GM19455 (cell line): ENCODE measurements around the gene ID2.

Experiments used
- ATAC-seq: cut with Tn5 transposase; IDR thresholded peaks from one replicate; pipeline ENCODE4 v1.9.1; 2021; ENCODE audit not compliant: unreplicated experiment

Gene ID2

DNA sequence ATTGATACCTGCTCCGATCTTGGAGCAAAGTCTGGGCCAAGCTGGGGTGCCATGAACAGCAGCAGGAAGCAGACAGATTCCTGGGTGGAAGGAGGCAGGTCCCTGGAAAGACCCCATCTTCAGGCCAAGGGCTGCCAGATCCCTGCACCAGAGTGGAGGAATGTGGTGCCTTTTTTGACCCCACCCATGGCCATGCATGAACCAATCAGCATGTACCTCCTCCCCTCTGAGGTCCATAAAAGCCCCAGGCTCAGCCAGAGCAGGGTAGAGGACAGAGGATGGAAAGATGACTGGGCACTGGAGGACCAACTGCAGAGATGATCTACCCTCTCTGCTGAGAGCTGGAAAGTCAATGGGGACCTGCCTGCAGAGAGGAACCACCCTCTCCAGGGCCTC lies 34.4 kb upstream of the ID2 start:
- ATAC-seq = no peak

DNA sequence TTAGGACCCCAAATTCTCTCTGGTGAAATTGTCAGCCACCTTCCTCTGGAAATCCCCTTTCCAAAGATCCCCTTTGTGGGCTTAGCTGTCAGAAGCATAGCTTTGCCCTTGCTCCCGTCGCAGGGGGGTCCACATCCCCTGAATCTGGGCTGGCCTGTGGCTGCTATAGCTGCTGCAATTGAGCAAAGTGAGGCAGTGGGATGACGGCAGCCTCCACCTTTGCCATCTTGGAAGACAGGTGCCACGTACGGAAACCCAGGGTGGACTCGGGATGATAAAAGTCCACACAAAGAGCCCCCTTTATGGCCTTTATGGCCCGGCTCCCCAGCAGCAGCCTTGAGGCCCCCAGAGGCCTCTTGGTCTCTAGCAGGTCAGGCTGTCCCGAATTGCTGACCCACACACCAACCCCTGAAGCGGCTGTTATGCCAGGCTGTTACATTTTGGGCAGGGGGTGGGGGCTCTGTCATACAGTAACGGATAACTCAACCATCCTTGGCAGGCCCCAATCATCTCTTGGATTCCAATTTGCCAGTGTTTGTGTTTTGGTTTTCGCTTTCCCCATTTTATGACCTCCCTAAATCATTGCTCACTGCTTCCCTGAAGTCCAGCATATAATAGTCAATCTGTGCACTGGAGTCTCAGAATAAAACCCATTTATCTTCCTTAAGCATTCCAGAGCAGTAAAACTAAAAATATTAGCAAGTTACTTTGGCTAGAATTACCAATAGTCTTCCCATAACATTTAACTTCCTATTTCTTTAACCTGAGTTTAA lies 33.2 kb upstream of the ID2 start:
- no peak for ATAC-seq

- no peak for ATAC-seq
Measured at GRCh38 chr2:8649718-8650117, 32.1 kb upstream of the ID2 start.

GRCh38 chr2:8650256-8650655 lies 31.6 kb upstream of the ID2 start:
- ATAC-seq = no peak

DNA sequence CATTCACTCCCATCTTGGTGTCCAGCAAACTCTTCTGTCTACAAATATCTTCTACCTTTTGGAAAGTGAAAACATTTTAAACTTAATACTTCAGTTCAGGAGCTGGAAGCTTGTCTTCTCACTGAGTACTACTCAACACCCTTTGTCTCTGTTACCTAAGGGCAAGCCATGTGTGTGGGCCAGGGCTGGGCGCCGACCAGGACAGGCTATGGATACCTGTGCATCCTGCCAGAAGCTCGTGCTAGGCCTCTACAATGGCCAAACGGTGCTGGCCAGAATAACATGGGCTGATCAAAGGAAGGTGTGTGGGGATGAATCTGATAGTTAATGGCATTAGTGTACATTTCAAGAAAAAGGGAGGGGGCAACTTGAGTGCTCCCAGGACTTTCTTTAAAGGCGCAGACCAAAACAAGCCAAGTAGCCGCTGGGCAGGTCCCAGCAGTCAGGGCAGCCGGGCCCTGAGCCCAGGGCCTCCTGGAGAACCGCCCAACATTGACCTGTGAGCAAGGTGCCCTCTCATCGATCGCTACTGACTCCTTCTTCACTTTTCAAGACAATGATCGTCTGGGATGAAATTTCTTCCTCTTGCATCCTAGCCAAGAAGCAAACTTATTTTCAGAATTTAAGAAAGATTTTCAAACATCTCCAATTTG lies 29.0 kb upstream of the ID2 start:
- ATAC-seq = no peak

DNA sequence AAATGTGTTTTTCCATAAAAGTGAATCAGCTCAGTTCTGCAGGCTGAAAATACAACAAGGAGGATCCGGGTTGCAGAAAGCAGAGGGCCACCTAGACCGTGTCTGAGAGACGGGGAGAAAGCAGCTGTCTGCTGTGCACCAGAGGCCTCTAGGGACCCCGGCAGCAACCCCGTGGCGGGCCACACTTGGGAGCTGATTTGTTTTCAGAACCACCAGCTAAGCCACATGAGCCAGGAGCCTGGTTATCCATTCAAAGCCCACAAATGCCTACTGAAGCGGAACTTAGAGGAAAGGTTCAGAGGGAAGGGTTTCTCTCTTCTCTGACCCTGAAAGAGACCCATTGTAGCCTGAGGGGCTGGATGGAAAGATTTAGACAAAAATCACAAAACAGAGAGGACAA lies 28.4 kb upstream of the ID2 start:
- no peak for ATAC-seq

GRCh38 chr2:8654041-8654440 lies 27.8 kb upstream of the ID2 start:
- no peak for ATAC-seq

DNA sequence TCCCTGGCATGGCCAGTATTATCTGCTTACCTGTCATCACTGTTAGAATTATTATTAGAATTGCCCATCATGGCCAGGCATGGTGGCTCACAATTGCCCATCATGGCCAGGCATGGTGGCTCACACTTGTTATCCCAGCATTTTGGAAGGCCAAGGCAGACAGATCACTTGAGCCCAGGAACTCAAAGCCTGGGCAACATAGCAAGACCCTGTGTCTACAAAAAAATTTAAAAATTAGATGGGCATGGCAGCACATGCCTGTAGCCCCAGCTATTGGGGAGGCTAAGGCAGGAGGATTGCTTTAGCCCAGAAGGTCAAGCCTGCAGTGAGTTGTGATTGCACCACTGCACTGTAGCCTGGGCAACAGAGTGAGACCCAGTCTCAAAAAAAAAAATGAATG lies 27.4 kb upstream of the ID2 start:
- no peak for ATAC-seq

DNA sequence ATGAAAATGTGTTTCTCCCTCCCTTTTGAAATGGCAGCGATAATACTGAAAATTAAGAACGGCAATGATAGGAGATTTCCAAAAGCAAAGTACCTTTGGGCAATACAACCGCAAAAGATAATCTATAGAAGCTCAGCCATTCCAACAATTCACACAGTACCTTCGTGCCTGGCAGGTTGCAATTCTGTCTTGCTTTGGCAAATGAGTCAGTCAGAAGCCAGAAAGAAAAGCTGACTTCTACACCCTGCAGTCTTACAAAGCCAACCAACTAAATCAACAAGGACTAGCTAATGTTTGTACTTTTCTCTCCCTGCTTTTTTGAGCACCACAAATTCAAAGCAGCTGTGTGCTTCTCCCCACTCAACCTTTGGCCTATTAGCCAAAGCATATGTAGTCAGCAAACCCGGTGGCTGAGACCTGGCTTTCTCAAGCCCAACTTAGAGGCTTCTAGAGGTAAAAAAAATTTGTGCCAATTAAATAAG lies 25.7 kb upstream of the ID2 start:
- no peak for ATAC-seq

GRCh38 chr2:8656811-8657210 lies 25.0 kb upstream of the ID2 start:
- ATAC-seq = no peak

DNA sequence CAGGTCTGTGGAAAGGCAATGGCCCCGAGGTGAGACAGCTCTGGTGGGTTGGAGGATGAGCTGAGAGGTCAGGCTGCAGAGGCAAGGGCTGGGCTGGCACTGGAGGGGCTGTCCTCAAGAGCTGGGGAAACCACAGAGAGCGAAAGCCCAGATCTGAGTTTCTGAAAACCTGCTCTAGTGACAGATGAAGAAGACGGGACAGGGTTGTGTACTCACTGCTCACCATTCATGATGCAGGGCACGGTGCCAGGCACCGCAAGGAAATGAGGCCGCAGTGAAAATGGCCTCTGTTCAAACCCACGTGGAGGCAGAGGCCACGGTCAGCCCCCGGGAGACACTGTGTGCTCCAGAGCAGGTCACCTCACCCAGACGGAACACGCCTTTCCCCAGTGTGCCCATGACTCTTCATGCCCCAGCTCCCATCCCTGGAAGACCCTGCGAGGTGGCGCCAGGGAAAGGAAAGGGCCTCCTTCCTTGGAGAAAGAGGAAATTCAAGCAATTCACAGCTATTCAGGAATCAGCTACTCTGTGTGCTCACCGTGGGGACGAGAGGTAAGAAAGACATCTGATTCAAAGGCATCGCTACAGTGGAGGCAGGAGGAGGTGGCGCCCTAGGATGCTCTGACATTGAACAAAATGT lies 24.3 kb upstream of the ID2 start:
- ATAC-seq = no peak

- no peak for ATAC-seq
Measured at GRCh38 chr2:8658064-8658862, 23.6 kb upstream of the ID2 start.

DNA sequence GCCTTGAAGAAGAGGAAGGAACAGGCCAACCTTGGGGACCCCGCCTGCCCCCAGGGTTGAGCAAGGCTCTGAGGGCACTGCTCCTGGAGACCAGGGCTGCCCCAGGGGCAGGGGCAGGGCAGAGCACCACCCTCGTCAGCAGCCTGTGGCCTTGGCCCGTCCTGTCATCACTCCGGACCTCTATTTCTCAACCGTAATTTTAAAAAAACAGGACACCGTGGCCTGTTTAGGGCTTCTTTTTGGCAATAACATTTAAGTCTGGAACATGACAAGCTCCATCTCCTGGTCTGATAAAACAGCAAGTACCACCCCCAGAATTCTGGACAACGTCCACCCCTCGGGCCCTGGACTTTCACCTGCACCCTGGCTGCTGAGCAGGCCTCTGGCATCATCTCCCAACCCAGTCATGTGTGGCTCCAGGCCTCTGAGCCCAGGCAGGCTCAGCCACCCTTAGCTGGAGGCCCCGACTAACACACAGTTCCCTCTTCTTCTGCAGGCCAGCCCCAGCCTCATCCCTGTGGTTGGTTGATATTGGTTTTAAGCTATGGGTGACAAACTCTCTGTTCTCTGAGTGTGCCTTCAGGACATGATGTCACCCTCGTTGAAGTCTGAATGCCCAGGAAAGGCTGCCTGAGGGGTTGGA lies 22.6 kb upstream of the ID2 start:
- no peak for ATAC-seq

GRCh38 chr2:8659735-8660492 lies 21.9 kb upstream of the ID2 start:
- ATAC-seq = no peak

- no peak for ATAC-seq
Measured at GRCh38 chr2:8661235-8661634, 20.6 kb upstream of the ID2 start.

DNA sequence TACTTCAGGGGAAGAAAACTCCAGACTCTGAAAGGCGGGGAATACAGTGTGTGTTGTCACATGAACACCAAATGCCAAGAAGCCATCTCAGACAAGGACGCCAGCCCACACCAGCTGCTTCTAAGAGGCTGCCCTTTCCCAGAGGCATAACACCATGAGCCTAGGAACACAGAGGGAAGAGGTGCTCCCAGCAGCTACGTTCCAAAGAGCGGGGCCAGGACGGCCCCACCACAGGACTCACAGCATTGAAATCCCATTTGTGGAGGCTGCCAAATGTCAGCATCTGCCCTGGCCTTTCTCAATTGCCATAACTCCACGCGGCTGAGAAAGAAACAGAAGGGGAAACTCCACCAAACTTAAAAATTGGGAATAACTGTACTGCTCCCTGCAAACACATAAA lies 20.1 kb upstream of the ID2 start:
- ATAC-seq = no peak

DNA sequence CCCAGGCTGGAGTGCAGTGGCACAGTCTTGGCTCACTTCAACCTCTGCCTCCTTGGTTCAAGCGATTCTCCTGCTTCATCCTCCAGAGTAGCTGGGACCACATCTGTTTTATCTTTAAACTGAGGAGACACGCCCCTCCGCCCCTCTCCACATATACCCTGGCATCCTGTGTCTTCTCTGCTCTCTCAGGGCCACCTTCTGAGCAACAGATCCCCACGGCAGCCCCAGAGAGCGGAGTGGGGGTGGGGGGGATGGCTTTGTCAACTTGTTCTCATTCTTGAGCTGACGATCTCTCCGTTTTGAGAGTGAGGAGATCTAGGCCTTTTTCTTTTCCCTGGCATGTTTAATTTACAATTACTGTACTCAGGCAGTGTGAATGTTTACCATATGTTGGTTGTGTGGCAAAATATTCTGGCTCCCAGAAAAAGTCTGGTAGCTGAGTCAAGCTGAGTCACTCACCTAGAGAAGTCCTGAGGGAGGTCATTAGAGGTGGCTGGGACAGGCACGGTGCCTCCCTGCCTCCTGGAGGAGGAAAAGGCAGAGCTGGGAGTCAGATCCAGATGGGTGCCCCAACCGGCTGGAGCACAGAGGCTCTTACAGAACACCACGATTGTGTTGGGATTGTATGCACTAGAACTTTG lies 19.5 kb upstream of the ID2 start:
- ATAC-seq = no peak

GRCh38 chr2:8663997-8664396 lies 17.9 kb upstream of the ID2 start:
- ATAC-seq = no peak

GRCh38 chr2:8666581-8666980 lies 15.3 kb upstream of the ID2 start:
- no peak for ATAC-seq
